ENCODE results near the gene ANKRD39.
A peak's percentile ranks its signal among the peaks of the same experiment; 100 is the strongest.
"Not testable (repeated sequence)": the region's sequence is repeated elsewhere in the genome, so short reads cannot be mapped to it uniquely, and the experiment has no call there.

The ANKRD39 gene

DNA sequence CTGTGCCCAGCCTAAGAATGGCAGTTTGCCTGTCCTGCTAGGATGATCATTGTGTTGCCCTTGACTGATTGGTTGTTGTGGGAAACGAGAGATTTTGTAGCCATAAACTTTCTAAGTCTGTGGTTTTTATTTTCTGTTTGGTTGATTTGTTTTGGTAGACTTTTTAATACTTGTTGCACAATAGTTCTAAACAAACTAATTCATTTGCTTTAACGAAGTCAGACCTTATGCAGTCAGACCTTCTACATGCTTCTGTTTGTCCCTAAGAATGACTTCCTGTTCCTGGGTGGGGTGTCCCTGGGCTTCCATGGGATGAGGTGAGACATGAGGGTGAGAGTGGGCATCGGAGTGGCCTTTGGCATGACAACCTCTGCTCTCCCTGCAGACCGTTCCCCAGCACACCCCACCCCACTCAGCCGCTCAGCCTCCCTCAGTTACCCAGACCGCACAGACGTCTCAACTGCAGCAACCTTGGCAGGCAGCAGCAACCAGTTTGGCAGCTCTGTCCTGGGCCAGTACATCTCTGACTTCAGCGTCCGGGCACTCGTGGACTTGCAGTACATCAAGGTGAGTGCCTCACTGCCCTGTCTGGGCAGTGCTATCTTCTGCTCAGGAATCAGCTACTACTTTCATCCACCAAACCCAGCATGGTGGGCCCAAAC lies 49.5 kb downstream of the ANKRD39 start:
- no peak for DNase-seq (ENCODE audit: low read depth)

DNA sequence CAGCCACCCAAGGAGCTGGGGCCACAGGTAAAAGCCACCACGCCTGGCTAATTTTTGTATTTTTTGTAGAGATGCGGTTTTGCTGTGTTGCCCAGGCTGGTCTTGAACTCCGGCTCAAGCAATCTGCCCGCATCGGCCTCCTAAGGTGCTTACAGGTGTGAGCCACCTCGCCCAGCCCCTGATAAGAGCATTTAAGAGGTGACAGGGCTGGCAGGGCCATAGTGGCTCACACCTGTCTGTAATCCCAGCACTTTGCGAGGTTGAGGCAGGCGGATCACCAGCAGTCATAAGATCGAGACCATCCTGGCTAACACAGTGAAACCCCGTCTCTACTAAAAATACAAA lies 50.7 kb downstream of the ANKRD39 start:
- DNase-seq (ENCODE audit: low read depth): no peak

GRCh38 chr2:96806468-96807126 lies 51.2 kb downstream of the ANKRD39 start:
- DNase-seq (ENCODE audit: low read depth): no peak

- DNase-seq (ENCODE audit: low read depth): not testable (repeated sequence)
Measured at GRCh38 chr2:96805946-96806345, 51.9 kb downstream of the ANKRD39 start.

DNA sequence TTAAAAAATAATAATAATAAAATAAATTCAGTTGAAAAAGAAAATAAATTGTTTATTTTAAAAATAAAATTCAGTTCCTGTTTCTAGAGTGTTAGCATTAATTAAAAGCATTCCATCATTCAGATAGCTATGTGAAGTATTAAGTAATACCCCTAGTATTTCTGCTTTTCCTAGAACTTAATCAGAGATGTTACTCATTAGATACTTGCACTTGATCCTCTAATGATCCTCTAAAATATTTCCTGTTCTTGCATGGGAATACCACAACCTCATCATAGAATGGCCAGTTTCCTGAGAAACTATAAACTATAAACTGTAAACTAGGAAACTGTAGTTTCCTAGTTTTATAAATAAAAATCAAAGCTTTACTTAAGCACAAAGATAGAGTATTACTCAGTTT lies 52.8 kb downstream of the ANKRD39 start:
- no peak for DNase-seq (ENCODE audit: low read depth)

- DNase-seq (ENCODE audit: low read depth): no peak
Measured at GRCh38 chr2:96802721-96803120, 55.1 kb downstream of the ANKRD39 start.

DNA sequence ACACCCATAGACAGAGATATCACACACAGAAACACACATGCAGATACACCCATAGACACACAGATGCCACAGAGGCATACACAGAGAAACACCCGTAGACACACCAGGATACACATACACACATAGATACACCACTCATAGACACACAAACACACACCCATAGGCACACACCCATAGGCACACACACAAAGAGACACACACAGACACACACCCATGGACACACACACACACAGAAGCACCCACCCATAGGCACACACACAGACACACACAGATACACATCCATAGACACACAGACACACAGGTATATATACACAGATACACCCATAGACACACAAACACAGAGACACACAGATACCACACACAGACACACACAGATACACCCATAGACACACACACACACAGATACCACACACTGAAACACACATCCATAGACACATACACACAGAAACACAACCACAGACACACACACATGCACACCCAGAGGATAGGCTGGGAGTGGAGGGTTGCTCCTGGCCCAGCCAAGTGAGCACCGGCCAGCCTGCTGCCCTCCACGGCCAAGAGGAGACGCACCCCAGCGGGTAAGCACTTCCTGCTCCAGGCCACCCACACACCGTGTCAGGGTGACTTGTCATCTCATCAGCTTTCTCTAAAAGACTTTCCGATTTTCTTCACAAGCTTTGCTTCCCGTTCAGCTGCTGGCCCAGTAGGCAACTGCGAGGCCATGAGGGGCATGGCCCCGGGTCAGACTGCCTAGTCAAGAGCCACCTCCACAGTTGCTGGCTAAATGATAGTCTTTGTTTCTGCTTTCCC lies 55.8 kb downstream of the ANKRD39 start:
- no peak for DNase-seq (ENCODE audit: low read depth)

DNA sequence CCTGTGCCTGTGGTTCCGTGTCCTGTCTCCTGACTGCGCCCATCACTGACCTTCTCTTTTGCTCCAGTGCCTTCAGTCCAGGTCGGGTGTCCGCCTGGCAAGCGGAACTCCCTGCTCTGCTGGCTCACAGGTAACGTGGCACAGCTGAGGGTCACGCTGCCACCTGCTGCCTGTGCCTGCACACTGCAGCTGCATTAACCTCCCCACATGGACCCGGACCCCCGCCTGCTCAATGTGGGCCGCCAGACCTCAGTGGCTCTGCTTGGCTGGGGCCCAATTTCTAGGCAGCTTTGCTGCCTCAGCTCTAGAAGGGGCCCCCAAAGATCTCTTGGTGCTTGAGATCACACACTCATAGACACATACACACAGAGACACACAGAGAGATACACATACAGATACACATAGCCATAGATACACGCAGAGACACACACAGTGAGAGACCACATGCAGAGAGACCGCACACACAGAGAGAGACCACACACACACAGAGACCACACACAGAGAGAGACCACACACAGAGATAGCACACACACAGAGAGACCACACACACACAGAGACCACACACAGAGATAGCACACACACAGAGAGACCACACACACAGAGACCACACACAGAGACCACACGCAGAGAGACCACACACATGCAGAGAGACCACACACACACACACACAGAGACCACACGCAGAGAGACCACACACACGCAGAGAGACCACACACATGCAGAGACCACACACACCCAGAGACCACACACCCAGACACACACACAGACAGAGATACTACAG lies 56.6 kb downstream of the ANKRD39 start:
- peak; percentile 26 for DNase-seq (ENCODE audit: low read depth)

DNA sequence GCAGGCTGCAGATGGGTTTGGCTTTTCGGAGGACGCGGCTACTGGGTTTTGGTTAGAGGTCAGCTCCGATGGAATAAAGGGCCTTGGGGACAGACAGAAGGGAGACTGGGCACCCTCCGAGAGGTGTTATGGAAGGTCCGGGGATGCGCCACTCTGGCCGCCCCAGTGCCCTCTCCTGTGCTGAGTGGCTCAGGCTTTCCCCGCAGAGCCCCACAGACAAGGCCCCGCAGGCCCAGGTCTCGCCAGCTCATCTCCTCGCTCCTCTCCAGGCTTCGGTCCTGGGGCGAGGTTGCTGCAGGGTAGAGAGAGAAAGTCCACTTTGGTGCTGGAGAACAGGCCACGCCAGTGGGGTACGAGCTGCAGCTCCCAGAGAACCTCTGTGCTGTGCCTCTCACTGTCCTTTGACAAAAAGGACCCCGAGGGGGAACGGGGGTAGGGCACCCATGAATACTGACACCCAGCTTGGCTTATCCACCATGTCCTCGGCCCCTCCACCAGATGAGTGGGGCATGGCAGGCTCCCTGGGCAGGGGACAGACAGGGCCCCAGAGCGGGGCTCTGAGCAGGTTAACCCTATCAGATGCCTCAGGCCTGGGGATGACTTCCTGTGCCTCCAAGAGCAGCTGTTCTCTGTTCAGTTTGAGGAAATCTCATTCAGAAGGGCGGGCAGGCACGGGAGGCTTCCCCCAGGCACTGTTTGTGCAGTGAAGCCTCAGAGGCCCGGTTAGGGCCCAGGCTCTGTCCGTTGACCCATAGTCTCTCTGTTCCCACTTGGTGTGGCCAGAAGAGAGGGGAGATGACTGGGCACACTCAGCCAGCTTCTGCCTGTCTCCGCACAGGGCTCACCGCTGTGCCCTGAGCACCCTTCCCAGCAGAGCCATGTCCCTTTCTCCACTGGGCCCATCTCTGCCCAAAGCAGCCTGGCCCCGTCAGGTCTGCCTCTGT lies 57.5 kb downstream of the ANKRD39 start:
- no peak for DNase-seq (ENCODE audit: low read depth)

DNA sequence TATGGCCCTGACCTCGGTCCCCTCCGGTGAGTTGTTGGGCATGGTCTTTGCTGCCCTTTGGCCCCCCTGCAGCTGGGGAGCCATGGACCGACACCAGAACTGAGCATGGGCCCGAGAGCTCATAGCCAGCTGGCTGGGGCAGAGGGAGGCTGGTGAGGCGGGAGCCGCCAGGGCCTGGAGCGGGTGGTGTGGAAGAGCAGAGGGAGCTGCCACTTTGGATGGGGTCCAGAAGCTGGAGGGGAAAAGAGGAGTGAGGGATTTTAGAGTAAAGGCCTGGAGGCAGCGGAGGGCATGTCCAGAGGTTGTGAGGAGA lies 58.2 kb downstream of the ANKRD39 start:
- DNase-seq (ENCODE audit: low read depth): no peak

- no peak for DNase-seq (ENCODE audit: low read depth)
Measured at GRCh38 chr2:96798733-96799622, 58.8 kb downstream of the ANKRD39 start.
